HepG2 (cell line): ENCODE results near the gene COPZ1. TPM values are rescaled to one million over a fixed set of nuclear protein-coding genes. Genes with fewer than 3 reads are reported as not detected.
A peak's percentile ranks its signal among the peaks of the same experiment; 100 is the strongest.

Experiments used
- BCLAF1 ChIP-seq: fragments of 450-650 bp; IDR thresholded peaks from 2 replicates; pipeline ENCODE4 v1.6.1; 2017; ENCODE audit warnings: mild to moderate bottlenecking
- GTF2F1 ChIP-seq: fragments of 150-350 bp; IDR thresholded peaks from 2 replicates; pipeline ENCODE4 v1.6.1; 2014; ENCODE audit warnings: low read length
- IRF1 ChIP-seq: sonication (generic); formaldehyde crosslinking; IDR thresholded peaks from 2 replicates; pipeline ENCODE4 v1.4.0; 2020; ENCODE audit warnings: low read depth, mild to moderate bottlenecking, missing genetic modification reagents
- MTA1 ChIP-seq: sonication (generic); formaldehyde crosslinking; IDR thresholded peaks from 2 replicates; pipeline ENCODE4 v1.4.0; 2020; ENCODE audit warnings: missing genetic modification reagents, mild to moderate bottlenecking, borderline replicate concordance
- MTF1 ChIP-seq: sonication (generic); formaldehyde crosslinking; IDR thresholded peaks from 2 replicates; pipeline ENCODE4 v1.5.0; 2020; ENCODE audit warnings: missing genetic modification reagents
- MXD1 ChIP-seq: sonication (generic); formaldehyde crosslinking; IDR thresholded peaks from 2 replicates; pipeline ENCODE4 v1.4.0; 2020; ENCODE audit warnings: mild to moderate bottlenecking, missing genetic modification reagents
- NONO ChIP-seq, 2 experiments: fragments of 450-650 bp in 1 of 2; sonication (generic) in 1 of 2; formaldehyde crosslinking in 1 of 2; IDR thresholded peaks in 1 of 2; conservative IDR thresholded peaks in 1 of 2; 2 replicates each; pipeline versions ENCODE4 v1.6.1 to v1.8.0; 2017 to 2022; ENCODE audit warnings: mild to moderate bottlenecking in 1 of 2, missing genetic modification reagents in 1 of 2, moderate library complexity in 1 of 2
- PHF5A ChIP-seq: IDR thresholded peaks from one replicate; pipeline ENCODE4 v1.6.1; 2018; ENCODE audit warnings: low read depth, missing genetic modification reagents; ENCODE audit not compliant: unreplicated experiment
- SKI ChIP-seq: fragments of 450-650 bp; IDR thresholded peaks from one replicate; pipeline ENCODE4 v1.6.1; 2018; ENCODE audit warnings: mild to moderate bottlenecking; ENCODE audit not compliant: partially characterized antibody
- SOX5 ChIP-seq: IDR thresholded peaks from 2 replicates; pipeline ENCODE4 v1.6.1; 2016; ENCODE audit warnings: borderline replicate concordance
- ZNF235 ChIP-seq: sonication (generic); formaldehyde crosslinking; IDR thresholded peaks from 2 replicates; pipeline ENCODE4 v1.8.1; 2023; ENCODE audit warnings: mild to moderate bottlenecking, missing genetic modification reagents, borderline replicate concordance
- ZNF513 ChIP-seq: sonication (generic); formaldehyde crosslinking; conservative IDR thresholded peaks from 2 replicates; pipeline ENCODE4 v1.5.0; 2020; ENCODE audit warnings: missing genetic modification reagents
- ZNF558 ChIP-seq: sonication (generic); formaldehyde crosslinking; IDR thresholded peaks from 2 replicates; pipeline ENCODE4 v1.9.0; 2022; ENCODE audit warnings: mild to moderate bottlenecking, missing genetic modification reagents, borderline replicate concordance
- ZNF589 ChIP-seq: sonication (generic); formaldehyde crosslinking; conservative IDR thresholded peaks from 2 replicates; pipeline ENCODE4 v1.8.0; 2022; ENCODE audit warnings: mild to moderate bottlenecking, moderate library complexity, missing genetic modification reagents
- ZSCAN31 ChIP-seq: sonication (generic); formaldehyde crosslinking; IDR thresholded peaks from 2 replicates; pipeline ENCODE4 v1.5.0; 2020; ENCODE audit warnings: low read depth, mild to moderate bottlenecking, missing genetic modification reagents
- polyA plus RNA-seq, 8 experiments: library from polyadenylated mRNA; depleted of rRNA in 3 of 8; stranded (reverse) in 7 of 8; unstranded in 1 of 8; fragments of >200 nt; fragmentation: Illumina TruSeq in 4 of 8; extraction: Trizol in 4 of 8; gene quantifications; 2 replicates each; pipeline versions ENCODE4 v1.2.1 to v1.2.3, GENCODE V29; 2011 to 2016; ENCODE audit warnings: low read depth in 4 of 8, missing spikeins in 1 of 8, mixed read lengths in 1 of 8; ENCODE audit not compliant: insufficient read depth in 1 of 8
- total RNA-seq, 5 experiments: library from RNA; depleted of rRNA; stranded (reverse); fragments of >200 nt; fragmentation: Illumina TruSeq; extraction: Trizol; gene quantifications; 2 replicates each; pipeline ENCODE4 v1.2.3, GENCODE V29; 2016; ENCODE audit warnings: low read depth in 1 of 5
- TF ChIP-seq, protein P1 (sequence below): sonication (generic); formaldehyde crosslinking; IDR thresholded peaks from 2 replicates; pipeline ENCODE4 v1.4.0; 2020; ENCODE audit warnings: mild to moderate bottlenecking, low read depth, missing genetic modification reagents
- TF ChIP-seq, protein P2 (sequence below): sonication (generic); formaldehyde crosslinking; IDR thresholded peaks from 2 replicates; pipeline ENCODE4 v1.5.1; 2020; ENCODE audit warnings: missing genetic modification reagents, mild to moderate bottlenecking, borderline replicate concordance

Gene COPZ1
- total and polyA plus RNA-seq, 2 of the 13 experiments (the other 11 are each of a cell fraction or from before 2014, with no cell fraction given), result 125 to 184 TPM

- TF ChIP-seq, protein P1, sequence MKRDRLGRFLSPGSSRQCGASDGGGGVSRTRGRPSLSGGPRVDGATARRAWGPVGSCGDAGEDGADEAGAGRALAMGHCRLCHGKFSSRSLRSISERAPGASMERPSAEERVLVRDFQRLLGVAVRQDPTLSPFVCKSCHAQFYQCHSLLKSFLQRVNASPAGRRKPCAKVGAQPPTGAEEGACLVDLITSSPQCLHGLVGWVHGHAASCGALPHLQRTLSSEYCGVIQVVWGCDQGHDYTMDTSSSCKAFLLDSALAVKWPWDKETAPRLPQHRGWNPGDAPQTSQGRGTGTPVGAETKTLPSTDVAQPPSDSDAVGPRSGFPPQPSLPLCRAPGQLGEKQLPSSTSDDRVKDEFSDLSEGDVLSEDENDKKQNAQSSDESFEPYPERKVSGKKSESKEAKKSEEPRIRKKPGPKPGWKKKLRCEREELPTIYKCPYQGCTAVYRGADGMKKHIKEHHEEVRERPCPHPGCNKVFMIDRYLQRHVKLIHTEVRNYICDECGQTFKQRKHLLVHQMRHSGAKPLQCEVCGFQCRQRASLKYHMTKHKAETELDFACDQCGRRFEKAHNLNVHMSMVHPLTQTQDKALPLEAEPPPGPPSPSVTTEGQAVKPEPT (CRISPR knock-in tag), result no peak
- TF ChIP-seq ZSCAN31 (CRISPR knock-in tag) (peak; percentile 85), PHF5A (no peak), IRF1 (CRISPR knock-in tag) (no peak), ZNF589 (CRISPR knock-in tag) (no peak), ZNF558 (CRISPR knock-in tag) (no peak), MTF1 (CRISPR knock-in tag) (0 out of 2 replicates have a peak, but pooled peaks have one; percentile 35), BCLAF1 (no peak), MTA1 (CRISPR knock-in tag) (no peak), MXD1 (CRISPR knock-in tag) (no peak), NONO (IDR thresholded peaks at IDR 0.05) (no peak), NONO (CRISPR knock-in tag; conservative IDR thresholded peaks at IDR 0.05) (no peak), GTF2F1 (no peak), SOX5 (CRISPR knock-in tag) (no peak; the same call in 1 of the 2 replicates), SKI (no peak), ZNF513 (CRISPR knock-in tag) (no peak), ZNF235 (CRISPR knock-in tag) (no peak)
- TF ChIP-seq, protein P2, sequence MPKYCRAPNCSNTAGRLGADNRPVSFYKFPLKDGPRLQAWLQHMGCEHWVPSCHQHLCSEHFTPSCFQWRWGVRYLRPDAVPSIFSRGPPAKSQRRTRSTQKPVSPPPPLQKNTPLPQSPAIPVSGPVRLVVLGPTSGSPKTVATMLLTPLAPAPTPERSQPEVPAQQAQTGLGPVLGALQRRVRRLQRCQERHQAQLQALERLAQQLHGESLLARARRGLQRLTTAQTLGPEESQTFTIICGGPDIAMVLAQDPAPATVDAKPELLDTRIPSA (CRISPR knock-in tag), result no peak
These were observed at the start of gene COPZ1 (continued) for GRCh38 chr12:54324617-54325441.
